ENCODE data around the gene ZBTB46. TPM values are rescaled to one million over a fixed set of nuclear protein-coding genes. Genes with fewer than 3 reads are reported as not detected.

Gene ZBTB46
- total RNA-seq, 4 donors from 2014 or later: 11.1 to 65.3 (median 17.8) TPM

DNA sequence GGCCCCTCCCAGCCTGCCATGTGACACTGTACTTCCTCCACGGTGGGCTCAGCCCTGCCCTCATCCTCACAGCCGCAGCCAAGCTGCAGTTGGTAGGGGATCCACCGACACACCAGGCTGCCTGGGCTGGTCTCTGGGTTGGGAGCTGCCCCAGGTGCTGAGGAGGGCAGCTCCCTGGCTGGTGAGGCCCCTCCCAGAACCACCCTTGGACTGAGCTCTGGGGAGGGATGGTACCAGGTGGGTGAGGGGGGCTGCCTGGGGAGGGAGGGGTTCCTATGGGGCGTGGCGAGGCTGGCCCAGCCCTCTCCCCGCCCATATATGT, 134.8 kb downstream of the ZBTB46 start:
- DNase-seq (ENCODE audit: low spot score): no peak
- TF ChIP-seq, protein P1, sequence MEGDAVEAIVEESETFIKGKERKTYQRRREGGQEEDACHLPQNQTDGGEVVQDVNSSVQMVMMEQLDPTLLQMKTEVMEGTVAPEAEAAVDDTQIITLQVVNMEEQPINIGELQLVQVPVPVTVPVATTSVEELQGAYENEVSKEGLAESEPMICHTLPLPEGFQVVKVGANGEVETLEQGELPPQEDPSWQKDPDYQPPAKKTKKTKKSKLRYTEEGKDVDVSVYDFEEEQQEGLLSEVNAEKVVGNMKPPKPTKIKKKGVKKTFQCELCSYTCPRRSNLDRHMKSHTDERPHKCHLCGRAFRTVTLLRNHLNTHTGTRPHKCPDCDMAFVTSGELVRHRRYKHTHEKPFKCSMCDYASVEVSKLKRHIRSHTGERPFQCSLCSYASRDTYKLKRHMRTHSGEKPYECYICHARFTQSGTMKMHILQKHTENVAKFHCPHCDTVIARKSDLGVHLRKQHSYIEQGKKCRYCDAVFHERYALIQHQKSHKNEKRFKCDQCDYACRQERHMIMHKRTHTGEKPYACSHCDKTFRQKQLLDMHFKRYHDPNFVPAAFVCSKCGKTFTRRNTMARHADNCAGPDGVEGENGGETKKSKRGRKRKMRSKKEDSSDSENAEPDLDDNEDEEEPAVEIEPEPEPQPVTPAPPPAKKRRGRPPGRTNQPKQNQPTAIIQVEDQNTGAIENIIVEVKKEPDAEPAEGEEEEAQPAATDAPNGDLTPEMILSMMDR (IDR thresholded peaks at IDR 0.05): no peak

GRCh38 chr20:63695424-63696305, 135.4 kb downstream of the ZBTB46 start:
- ATAC-seq (ENCODE audit: low FRiP score) (no peak), DNase-seq (ENCODE audit: low spot score) (no peak)
- TF ChIP-seq, protein P1 (IDR thresholded peaks at IDR 0.05): no peak

More for the DNA sequence above, 134.8 kb downstream of the ZBTB46 start:
- ATAC-seq (ENCODE audit: low FRiP score): peak; percentile 30

GRCh38 chr20:63694584-63695423, 136.3 kb downstream of the ZBTB46 start:
- TF ChIP-seq, protein P1 (IDR thresholded peaks at IDR 0.05): no peak
- DNase-seq (ENCODE audit: low spot score) (no peak), ATAC-seq (ENCODE audit: low FRiP score) (no peak)

DNA sequence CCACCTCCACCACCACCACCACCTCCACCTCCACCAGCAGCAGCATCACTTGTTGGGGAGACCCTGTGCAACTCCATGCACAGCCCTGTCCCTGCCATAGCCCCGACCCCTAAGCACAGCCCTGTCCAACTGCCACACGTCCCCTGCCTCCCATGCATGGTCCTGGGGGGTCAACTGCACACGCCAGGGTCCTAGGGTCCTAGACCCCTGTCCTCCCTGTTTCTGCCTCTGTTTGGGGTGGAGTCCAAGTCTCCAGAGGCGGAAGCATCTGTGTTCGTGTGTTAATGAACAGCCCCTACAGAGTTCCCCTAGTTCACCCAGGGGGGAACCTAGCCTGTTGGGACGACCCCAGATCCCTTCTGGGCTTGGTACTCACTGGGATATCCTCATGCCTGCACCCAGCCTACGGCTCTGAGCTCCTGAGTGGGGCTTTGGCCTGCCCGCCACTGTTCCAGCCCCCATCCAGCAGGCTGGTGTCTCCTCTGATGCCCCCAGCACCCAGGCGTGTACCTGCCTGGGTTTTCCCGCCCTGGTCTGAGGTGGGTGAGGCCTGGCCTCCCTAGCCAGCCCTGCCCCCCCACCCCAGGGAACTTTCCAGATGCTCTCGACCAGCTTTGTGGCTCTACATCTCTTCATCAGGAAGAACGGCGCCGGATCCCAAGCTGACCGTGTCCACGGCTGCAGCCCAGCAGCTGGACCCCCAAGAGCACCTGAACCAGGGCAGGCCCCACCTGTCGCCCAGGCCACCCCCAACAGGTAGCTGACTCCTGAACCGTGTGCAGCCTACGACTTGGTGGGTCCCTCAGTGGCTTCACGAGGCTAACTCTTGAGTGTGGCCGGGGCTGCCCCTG, 137.1 kb downstream of the ZBTB46 start:
- ATAC-seq (ENCODE audit: low FRiP score) (no peak), DNase-seq (ENCODE audit: low spot score) (no peak)
- TF ChIP-seq, protein P1 (IDR thresholded peaks at IDR 0.05): no peak

Small RNAs within 50 kb of the gene (small RNA-seq; reads per million reads assigned to genes)
- not detected for gene LIME1
- gene TNFRSF6B: not detected

Other genes with a start within 250 kb of the ZBTB46 start
- 10 to 100 TPM in 1 of 4 donors, 1 to 10 TPM in 3; 6.6 to 12.8 (median 9.2) TPM for gene GMEB2, start 204.2 kb downstream of the ZBTB46 start, total RNA-seq
- 10 to 100 TPM in 2 of 4 donors, 1 to 10 TPM in 2; 7.6 to 17.4 (median 12.0) TPM for gene STMN3, start 177.8 kb downstream of the ZBTB46 start, total RNA-seq
- gene RTEL1, start 173.0 kb downstream of the ZBTB46 start, total RNA-seq: 10 to 100 TPM; 10.2 to 34.4 (median 21.6) TPM
- gene TNFRSF6B, start 134.6 kb downstream of the ZBTB46 start, total RNA-seq: 10 to 100 TPM; 10.5 to 91.9 (median 12.3) TPM
- gene ARFRP1, start 123.3 kb downstream of the ZBTB46 start, total RNA-seq: 10 to 100 TPM; 25.5 to 44.3 (median 40.9) TPM
- 10 to 100 TPM; 13.2 to 34.5 (median 20.6) TPM for gene ZGPAT, start 123.2 kb downstream of the ZBTB46 start, total RNA-seq
- 10 to 100 TPM in 2 of 4 donors, 1 to 10 TPM in 2; 7.4 to 21.1 (median 14.0) TPM for gene LIME1, start 94.6 kb downstream of the ZBTB46 start, total RNA-seq
- gene SLC2A4RG, start 91.5 kb downstream of the ZBTB46 start, total RNA-seq: 10 to 100 TPM; 25.3 to 82.0 (median 40.9) TPM
- not detected for gene ABHD16B, start 30.2 kb upstream of the ZBTB46 start, total RNA-seq
- gene TPD52L2, start 34.0 kb upstream of the ZBTB46 start, total RNA-seq: 100 to 1,000 TPM; 102 to 131 (median 113) TPM
- 10 to 100 TPM; 29.9 to 56.3 (median 45.4) TPM for gene DNAJC5, start 63.9 kb upstream of the ZBTB46 start, total RNA-seq
- 10 to 100 TPM; 25.7 to 48.9 (median 30.3) TPM for gene UCKL1, start 125.2 kb upstream of the ZBTB46 start, total RNA-seq
- 1 to 10 TPM; 6.4 to 9.8 (median 7.2) TPM for gene ZNF512B, start 138.7 kb upstream of the ZBTB46 start, total RNA-seq
- gene SAMD10, start 148.4 kb upstream of the ZBTB46 start, total RNA-seq: 1 to 10 TPM in 1 of 4 donors, under 1 TPM in 2, not detected in 1; 0.48 to 1.2 (median 0.84) TPM
- gene PRPF6, start 149.9 kb upstream of the ZBTB46 start, total RNA-seq: 10 to 100 TPM; 34.7 to 43.8 (median 40.2) TPM
- 1 to 10 TPM in 1 of 4 donors, under 1 TPM in 3; 0.37 to 6.5 (median 0.68) TPM for gene C20orf204, start 204.9 kb upstream of the ZBTB46 start, total RNA-seq
- 10 to 100 TPM in 1 of 4 donors, 1 to 10 TPM in 3; 2.9 to 16.7 (median 7.7) TPM for gene SOX18, start 218.4 kb upstream of the ZBTB46 start, total RNA-seq
- gene TCEA2, start 231.9 kb upstream of the ZBTB46 start, total RNA-seq: 10 to 100 TPM; 20.5 to 34.8 (median 23.4) TPM
- gene RGS19, start 248.3 kb upstream of the ZBTB46 start, total RNA-seq: 10 to 100 TPM; 14.0 to 45.1 (median 29.3) TPM
- gene OPRL1, start 248.8 kb upstream of the ZBTB46 start, total RNA-seq: 1 to 10 TPM in 3 of 4 donors, under 1 TPM in 1; 0.96 to 4.4 (median 1.4) TPM